Endodermal cell (in vitro differentiated cells): ENCODE results near the gene LIM2. TPM values are rescaled to one million over a fixed set of nuclear protein-coding genes. Genes with fewer than 3 reads are reported as not detected.

Experiments
- DNase-seq: peaks from one replicate; pipeline ENCODE4 v3.0.0-alpha.2; 2017
- H3K27ac ChIP-seq: 2 replicates; pipeline ENCODE4 v1.5.1; 2013; ENCODE audit warnings: mild to moderate bottlenecking, low read depth, low read length, moderate library complexity
- H3K27me3 ChIP-seq: 2 replicates; pipeline ENCODE4 v1.6.1; 2013; ENCODE audit warnings: mild to moderate bottlenecking, low read length, moderate library complexity; ENCODE audit not compliant: insufficient read depth, control insufficient read depth, poor library complexity, severe bottlenecking
- H3K36me3 ChIP-seq: 2 replicates; pipeline ENCODE4 v1.7.0; 2013; ENCODE audit warnings: mild to moderate bottlenecking, low read length, moderate library complexity; ENCODE audit not compliant: control insufficient read depth, insufficient read depth
- H3K4me1 ChIP-seq: one replicate; pipeline ENCODE4 v1.7.0; 2013; ENCODE audit warnings: low read length; ENCODE audit not compliant: control insufficient read depth, insufficient read depth
- H3K4me3 ChIP-seq: 2 replicates; pipeline ENCODE4 v1.5.1; 2013; ENCODE audit warnings: mild to moderate bottlenecking, low read length, moderate library complexity
- H3K9ac ChIP-seq: 2 replicates; pipeline ENCODE4 v1.6.1; 2013; ENCODE audit warnings: mild to moderate bottlenecking, low read length, moderate library complexity; ENCODE audit not compliant: poor library complexity, severe bottlenecking; ENCODE audit errors: extremely low read depth
- H3K9me3 ChIP-seq: 2 replicates; pipeline ENCODE4 v1.6.1; 2013; ENCODE audit warnings: mild to moderate bottlenecking, low read length, moderate library complexity; ENCODE audit not compliant: control insufficient read depth
- H3K27ac Mint-ChIP-seq: 2 replicates; pipeline ENCODE4 v1.8.0; 2020; ENCODE audit warnings: mixed read lengths
- H3K27me3 Mint-ChIP-seq: 2 replicates; pipeline ENCODE4 v1.8.0; 2021; ENCODE audit warnings: mild to moderate bottlenecking, mixed read lengths; ENCODE audit not compliant: insufficient read depth
- H3K36me3 Mint-ChIP-seq: 2 replicates; pipeline ENCODE4 v1.8.0; 2020; ENCODE audit warnings: low read depth, mixed read lengths
- H3K4me1 Mint-ChIP-seq: 2 replicates; pipeline ENCODE4 v1.8.0; 2020; ENCODE audit warnings: mixed read lengths
- H3K4me3 Mint-ChIP-seq: 2 replicates; pipeline ENCODE4 v1.8.0; 2020; ENCODE audit warnings: mild to moderate bottlenecking, moderate library complexity, mixed read lengths
- H3K9me3 Mint-ChIP-seq: 2 replicates; pipeline ENCODE4 v1.8.0; 2020; ENCODE audit warnings: mild to moderate bottlenecking, mixed read lengths
- CTCF ChIP-seq: fragments of 200-600 bp; sonication (generic); conservative IDR thresholded peaks from 2 replicates; pipeline ENCODE4 v1.5.0; 2021; ENCODE audit warnings: antibody characterized with exemption, mild to moderate bottlenecking
- WGBS, 2 experiments: methylation state at CpG; one replicate each; pipeline versions ENCODE4 v1.1.5 to v1.1.7; 2013; ENCODE audit warnings: missing lambda C conversion rate in 2 of 2, mixed read lengths in 1 of 2; ENCODE audit not compliant: insufficient coverage in 1 of 2, insufficient read length in 1 of 2; 5-methylcytosine and 5-hydroxymethylcytosine counted together
- long read RNA-seq, 4 experiments: library from polyadenylated mRNA in 2 of 4; library from RNA in 1 of 4; library from capped mRNA in 1 of 4; stranded (forward) in 3 of 4; unstranded in 1 of 4; transcript quantifications; one replicate each; pipeline ENCODE4 v2.0.0, GENCODE V29; 2020 to 2021; ENCODE audit warnings: inconsistent platforms in 1 of 4
- polyA plus RNA-seq, 2 experiments: library from polyadenylated mRNA; stranded (reverse); fragments of 50-300 nt; gene quantifications; one replicate each; pipeline ENCODE4 v1.2.3, GENCODE V29; 2013
- total RNA-seq, 2 donors: library from RNA; stranded (reverse); fragmentation: NEBNext Ultra II Directional in 1 of 2; extraction: Animal tissue kit (Norgen Biotek cat#: 25700) in 1 of 2; gene quantifications; 2 replicates in 1 of 2; 3 replicates in 1 of 2; pipeline ENCODE4 v1.2.1, GENCODE V29; 2021

The LIM2 gene
- not detected for total RNA-seq
- not detected for polyA plus RNA-seq (2013, experiment 1 of 2)
- not detected for polyA plus RNA-seq (2013, experiment 2 of 2)
- long read RNA-seq, experiment 1 = 0 reads
- long read RNA-seq, experiment 2 = 0 reads
- long read RNA-seq, experiment 3 = 0 reads
- long read RNA-seq, experiment 4 = 0 reads

- DNase-seq = no peak
- H3K36me3 Mint-ChIP-seq = no peaks in the 10 kb centered on the region
- no peak within 1 kb of the TSS for H3K4me3 Mint-ChIP-seq
- Histone ChIP-seq H3K27me3 (no peaks in the 10 kb centered on the region), H3K36me3 (no peaks in the 10 kb centered on the region), H3K9me3 (no peaks in the 10 kb centered on the region), H3K4me3 (no peak within 1 kb of the TSS), H3K27ac (no peak within 1 kb of the TSS), H3K9ac (no peak within 1 kb of the TSS), H3K4me1 (no peaks in the 10 kb centered on the region)
- 92 to 100% methylated on average over 1 to 15 of the region's 15 CpGs for WGBS, 2 experiments
- no peaks in the 10 kb centered on the region for H3K27me3 Mint-ChIP-seq
- no peak for TF ChIP-seq CTCF
- no peaks in the 10 kb centered on the region for H3K9me3 Mint-ChIP-seq
- no peak within 1 kb of the TSS for H3K27ac Mint-ChIP-seq
- H3K4me1 Mint-ChIP-seq = no peaks in the 10 kb centered on the region
These were observed at the start of gene LIM2 for GRCh38 chr19:51387924-51388389. TSS of gene LIM2 (minus strand) at chr19:51387974. CDS start at chr19:51387443, 531 bp downstream.

- H3K27me3 Mint-ChIP-seq = peaks cover 26% of the 10 kb centered on the region
These were observed 46.7 kb upstream of the LIM2 start for GRCh38 chr19:51434456-51434855.

GRCh38 chr19:51433043-51433442 is 45.3 kb upstream of the LIM2 start:
- Mint-ChIP-seq H3K36me3 (no peaks in the 10 kb centered on the region), H3K27me3 (peaks cover 35% of the 10 kb centered on the region), H3K4me3 (no peak overlapping the region), H3K9me3 (no peaks in the 10 kb centered on the region), H3K4me1 (no peaks in the 10 kb centered on the region), H3K27ac (no peak overlapping the region)
- Histone ChIP-seq H3K9ac (no peak overlapping the region), H3K27me3 (peaks cover 15% of the 10 kb centered on the region), H3K27ac (no peak overlapping the region), H3K4me3 (no peak overlapping the region), H3K9me3 (no peaks in the 10 kb centered on the region), H3K36me3 (no peaks in the 10 kb centered on the region), H3K4me1 (no peaks in the 10 kb centered on the region)
- 78 to 84% methylated on average over 1 to 4 of the region's 4 CpGs for WGBS, 2 experiments
- TF ChIP-seq CTCF = no peak
- DNase-seq = no peak

More at GRCh38 chr19:51434456-51434855, 46.7 kb upstream of the LIM2 start:
- H3K27ac ChIP-seq = no peak overlapping the region
- Mint-ChIP-seq H3K4me1 (no peaks in the 10 kb centered on the region), H3K27ac (no peak overlapping the region), H3K36me3 (no peaks in the 10 kb centered on the region), H3K9me3 (no peaks in the 10 kb centered on the region), H3K4me3 (no peak overlapping the region)
- 84% methylated on average over 1 of the region's 1 CpG; no CpG with 5 or more reads in 1 of the 2 experiments for WGBS, 2 experiments
- H3K27me3 ChIP-seq = peaks cover 15% of the 10 kb centered on the region
- no peak overlapping the region for H3K4me3 ChIP-seq
- H3K9ac ChIP-seq = no peak overlapping the region
- no peaks in the 10 kb centered on the region for H3K36me3 ChIP-seq
- H3K9me3 ChIP-seq = no peaks in the 10 kb centered on the region
- no peak for DNase-seq
- no peaks in the 10 kb centered on the region for H3K4me1 ChIP-seq
- TF ChIP-seq CTCF = no peak
